HG02970 (cell line): ENCODE results near the gene SNRPD3.

Experiments
- ATAC-seq: cut with Tn5 transposase; IDR thresholded peaks from one replicate; pipeline ENCODE4 v1.9.1; 2021; ENCODE audit warnings: mild to moderate bottlenecking, moderate library complexity, moderate number of reproducible peaks; ENCODE audit not compliant: unreplicated experiment, low FRiP score

SNRPD3 gene

DNA sequence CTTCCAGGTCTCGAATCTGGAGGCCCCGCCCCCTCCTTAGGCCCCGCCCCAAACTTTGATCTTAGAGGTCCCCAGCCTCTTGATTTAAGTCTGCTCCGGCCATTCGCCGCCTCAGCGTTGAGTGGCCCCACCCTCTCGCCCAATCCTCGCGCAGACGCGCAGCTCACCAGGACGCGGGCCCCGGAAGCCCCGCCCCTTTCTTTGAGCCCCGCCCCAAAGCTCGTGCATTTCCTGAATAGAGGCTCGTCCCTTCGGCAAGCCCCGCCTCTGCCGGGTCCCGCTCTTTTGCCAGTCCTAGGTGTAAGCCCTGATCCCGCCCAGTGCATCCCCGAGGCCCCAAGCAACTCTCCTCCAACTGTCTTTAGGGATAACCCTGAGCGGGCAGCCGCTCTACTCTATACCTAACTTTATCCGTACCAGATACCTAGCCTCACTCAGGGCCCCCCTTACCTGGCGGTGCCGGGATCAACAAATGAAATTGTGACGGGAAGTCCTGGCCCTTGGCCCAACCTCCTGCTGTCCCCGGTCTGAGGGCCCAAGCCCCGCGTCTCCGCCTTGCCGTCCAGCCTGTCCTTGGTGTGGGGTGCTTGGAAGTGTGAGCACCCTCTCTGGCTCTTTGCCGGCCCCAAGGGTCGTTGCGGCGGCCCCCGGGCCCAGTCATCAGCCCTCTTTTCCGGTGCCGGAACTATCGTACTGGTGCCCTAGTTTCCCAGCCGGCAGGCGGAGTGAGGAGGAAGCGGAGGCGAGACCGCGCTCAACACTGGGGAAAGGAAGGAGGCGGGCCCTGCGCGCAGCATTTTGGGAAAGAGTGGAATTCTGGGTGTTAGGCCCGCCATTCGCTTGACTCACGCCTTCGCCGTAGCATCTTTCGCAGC is at the start of gene SNRPD3:
SNRPD3 (plus strand) TSS at position 835 of the 875 bp plus-strand sequence. CDS start 1,676 bp downstream, outside the sequence.
- peak; percentile 72 for ATAC-seq

DNA sequence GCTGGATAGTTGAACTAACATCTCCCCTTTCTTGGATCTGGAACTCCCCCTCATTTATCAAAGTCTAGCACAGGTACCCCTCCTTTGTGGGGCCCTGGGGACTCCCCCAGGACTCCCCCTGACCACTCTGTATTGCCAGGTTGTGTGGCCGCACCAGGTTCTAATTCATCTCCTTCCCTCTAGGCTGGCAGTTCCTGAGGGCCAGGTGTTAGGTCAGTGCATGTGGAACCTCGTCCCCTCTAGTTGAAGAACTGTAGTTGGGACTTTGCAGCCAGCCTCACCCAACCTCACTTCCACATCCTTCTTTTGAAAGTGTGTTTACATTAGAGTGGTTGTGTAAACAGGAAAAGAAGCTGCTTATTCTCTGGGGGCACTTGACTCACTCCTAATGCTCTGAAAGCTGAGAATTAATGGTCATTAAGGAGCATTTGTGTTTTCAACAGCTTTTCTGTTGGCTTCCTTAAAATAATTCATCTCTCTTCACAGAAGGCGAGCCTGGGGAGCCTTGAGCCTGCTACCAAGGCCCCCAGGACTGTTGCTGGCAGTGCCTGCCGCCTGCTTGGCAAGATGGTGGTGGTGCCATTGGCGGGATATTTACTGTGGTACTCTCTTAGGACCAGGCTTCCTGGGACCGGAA is 48.9 kb upstream of the SNRPD3 start:
- no peak for ATAC-seq

DNA sequence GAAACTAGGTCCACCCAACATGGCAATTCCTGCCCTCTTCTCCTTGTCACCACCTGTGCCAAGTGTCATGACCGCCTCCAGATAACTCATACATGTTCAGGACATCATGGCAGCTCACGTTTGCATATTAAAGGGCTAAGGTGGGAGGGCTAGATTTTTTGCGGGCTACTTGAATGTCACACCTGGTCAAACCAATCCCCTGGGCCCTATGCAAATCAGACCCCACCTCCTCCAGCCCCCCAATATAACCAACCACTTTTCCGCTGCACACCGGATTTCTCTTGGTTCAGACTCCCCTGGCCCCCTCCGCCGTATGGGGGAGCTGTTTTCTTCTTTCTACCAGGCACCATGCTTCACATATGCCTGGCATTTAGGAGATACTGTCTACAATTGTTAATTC is 48.1 kb upstream of the SNRPD3 start:
- ATAC-seq, result no peak

DNA sequence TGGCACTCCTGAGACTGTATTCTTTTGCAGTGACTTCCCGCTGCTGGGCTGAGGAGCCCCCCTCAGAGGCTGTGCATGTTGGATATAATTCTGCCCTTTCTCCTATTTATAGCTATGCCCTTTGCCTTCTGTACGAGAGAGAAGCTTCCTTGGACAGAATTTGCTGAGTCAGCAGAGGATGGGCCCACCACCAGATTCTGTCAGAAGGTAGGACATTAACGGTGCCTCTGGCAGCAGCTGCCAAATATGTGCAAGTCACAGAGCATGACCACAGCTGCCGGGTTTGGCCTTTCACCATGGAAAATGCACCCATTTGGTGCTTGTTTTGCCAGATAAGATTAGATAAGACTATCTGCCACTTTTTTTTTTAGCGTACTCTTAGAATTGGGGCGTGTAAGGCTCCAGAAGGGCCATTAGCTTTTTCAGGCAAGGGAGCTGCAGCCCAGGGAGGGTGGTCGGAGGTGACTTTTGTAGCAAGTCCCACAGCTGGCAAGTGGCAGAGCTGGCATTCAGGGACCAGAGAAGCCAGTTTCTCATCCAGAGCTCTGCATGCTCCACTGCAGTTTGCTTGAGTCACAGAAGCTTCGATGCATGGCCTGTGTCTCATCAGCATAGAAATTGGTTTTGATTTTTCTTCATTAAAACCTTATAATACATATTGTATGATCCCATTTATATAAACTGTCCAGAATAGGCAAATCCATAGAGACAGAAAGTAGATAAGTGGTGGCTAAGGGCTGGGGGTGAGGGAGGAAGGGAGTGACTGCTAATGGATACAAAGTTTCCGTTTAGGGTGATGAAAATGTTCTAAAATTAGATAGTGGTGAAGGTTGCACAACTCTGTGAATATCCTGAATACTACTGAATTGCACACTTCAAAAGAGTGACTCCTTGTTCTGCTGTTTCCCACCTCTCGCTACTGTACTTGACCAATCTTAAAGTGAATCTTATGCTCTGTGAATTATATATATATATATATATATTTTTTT is 44.9 kb upstream of the SNRPD3 start:
- no peak for ATAC-seq

DNA sequence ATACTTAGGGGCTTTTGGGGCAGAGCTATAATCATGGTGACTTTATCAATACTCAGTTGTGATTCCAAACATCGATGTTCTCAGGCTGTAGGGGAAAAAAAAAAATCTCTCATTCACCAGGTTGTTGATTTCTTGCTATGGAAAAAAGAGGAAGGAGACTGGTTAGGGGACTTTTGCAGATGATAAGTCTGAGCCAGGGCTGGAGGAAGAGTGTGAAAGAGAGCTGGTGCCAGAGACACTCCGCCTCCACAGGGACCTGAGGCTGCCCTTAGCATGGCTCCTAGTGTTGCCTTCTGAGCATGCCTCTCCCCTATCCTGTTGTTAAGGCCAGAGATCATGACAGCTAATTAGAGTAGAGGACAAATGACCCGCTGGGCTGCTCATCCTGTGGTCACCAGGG is 43.8 kb upstream of the SNRPD3 start:
- no peak for ATAC-seq

DNA sequence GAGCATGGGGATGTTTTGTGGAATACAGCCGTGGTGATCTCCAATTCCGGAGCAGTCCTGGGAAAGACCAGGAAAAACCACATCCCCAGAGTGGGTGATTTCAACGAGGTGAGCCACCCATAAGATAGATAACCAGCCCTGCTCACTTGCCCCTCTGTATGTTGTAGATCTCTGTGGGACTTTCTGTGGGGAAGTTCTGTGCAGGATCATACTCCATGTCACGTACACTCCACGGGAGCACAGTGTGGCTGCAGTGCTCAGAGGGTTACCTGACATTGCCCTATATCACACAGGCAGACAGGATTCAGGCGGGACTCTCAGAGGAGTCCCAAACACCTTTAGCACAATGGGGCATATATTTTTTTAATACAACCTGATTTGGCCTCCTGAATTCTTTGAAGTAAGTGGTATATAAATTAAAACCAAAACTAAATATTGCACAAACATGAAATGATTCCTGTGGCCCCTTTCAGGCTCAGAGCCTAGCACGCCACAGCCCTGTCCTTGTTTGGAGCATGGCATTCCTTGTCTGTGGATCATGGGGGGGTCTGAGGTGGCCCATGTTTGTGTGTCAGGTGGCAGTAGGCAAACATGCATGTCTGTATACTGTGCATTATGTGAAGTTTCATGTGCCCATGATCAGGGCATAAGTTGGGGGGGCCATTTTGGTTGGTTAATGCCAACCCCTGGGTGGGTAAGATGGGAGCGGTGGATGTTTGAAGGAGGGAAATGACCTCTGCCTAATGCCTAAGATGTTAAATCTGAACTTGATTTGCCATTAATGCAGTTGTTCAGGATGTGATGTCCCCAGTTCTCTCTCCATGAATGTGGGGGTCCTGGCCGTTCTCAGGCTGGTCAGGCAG is 42.2 kb upstream of the SNRPD3 start:
- no peak for ATAC-seq

DNA sequence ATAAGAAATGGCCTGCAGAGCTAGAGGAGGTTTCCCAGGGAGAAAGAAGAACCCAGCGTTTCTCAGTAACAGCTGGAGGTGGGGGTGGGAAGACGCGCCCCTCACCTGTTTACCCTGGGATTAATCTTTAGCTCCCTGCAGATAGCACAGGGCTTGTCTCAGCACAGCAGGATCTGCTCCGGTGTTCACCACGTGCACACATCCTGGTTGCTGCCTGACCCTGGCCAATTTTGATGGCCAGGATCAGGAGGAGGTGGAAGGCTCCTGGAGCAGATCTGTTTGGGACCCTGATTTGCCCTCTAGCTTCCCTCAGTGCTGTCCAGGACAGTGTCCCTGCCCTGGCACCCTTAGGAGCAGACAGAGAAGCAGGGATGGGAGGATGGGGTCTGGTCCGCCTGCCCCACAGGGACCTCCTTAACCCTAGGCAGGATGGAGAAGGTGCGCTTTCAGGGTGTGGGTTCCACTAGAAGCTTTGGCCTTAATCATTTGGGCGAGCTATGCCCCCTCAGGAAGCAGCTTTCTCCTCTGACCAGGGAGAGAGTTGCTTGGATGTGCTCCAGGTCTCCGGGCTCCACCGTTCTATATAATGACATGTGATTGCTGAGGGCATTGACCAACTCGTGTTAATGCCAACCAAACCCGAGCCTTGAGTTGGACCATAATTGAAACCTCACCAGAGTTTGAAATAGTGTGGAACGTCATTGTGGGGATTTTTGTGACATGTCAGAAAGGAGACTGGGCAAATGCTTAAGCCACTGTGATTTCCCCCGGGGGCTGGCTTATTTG is 41.4 kb upstream of the SNRPD3 start:
- ATAC-seq, result no peak

DNA sequence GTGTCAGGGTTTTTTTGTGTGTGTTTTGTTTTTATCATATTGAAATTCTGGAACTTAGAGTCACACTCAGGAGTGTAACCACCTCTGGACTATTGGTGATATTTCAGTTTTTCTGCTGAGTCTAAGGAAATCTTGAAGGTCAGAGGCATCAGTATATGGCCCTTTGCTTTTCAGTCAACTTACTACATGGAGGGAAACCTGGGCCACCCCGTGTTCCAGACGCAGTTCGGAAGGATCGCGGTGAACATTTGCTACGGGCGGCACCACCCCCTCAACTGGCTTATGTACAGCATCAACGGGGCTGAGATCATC is 40.8 kb upstream of the SNRPD3 start:
- no peak for ATAC-seq

DNA sequence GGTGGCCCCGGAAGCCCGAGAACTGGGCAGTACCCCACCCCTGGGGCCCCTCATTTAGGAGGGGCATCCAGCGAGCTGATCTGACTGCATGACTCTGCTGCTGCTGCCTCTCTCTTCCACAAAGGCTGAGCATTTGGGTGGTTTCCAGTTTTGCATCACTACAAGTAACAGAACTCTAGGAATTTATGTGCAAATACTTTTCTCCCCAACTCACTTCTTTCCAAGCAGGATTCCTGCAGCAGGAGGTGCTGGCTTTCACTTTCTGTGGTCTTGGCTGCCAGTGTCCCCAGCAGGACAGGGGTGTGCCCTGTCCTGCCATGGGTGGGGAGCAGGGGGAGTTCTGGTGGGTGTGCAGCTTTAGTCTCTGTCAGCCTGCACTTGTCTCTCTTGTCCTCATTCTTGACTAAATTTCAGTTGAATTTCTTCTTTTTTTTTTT is 39.5 kb upstream of the SNRPD3 start:
- ATAC-seq, result no peak

DNA sequence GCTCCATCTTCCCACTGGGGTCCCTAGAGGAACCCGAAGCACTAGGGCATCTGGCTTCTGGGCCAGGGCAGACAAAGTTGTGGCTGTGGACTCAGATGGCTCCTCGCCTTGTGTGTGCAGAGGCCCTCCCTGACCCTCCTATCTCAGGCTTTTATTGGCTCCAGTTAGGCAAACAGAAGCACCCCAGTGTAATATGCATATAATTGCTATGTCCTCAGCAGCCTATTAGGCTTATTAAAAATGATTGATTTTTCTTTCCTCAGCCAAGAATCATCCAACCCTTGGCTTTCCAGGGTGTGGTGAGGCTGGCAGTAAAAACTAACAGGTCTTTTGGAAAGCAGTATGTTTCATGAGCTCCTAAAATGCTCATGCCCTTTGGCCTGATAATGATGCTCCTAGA is 38.4 kb upstream of the SNRPD3 start:
- ATAC-seq, result no peak

DNA sequence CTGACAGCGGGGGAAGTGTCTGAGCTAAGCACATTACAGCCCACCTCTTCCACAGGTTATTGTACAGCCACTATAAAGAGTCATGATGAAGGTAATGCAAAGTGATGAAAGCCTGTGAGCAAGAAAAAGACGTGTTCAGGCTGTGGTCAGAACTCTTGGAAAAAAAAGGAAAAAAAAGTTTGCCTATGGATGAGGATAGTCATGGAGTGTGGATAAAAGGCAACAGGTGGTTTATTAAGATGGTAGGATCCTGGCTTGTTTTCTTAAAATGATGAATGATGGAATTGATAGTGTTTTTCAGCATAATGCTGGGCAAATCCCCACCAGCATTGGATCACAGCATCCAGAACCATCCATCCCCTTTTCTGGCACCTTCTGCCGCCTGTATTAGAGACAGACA is 37.6 kb upstream of the SNRPD3 start:
- ATAC-seq, result no peak

DNA sequence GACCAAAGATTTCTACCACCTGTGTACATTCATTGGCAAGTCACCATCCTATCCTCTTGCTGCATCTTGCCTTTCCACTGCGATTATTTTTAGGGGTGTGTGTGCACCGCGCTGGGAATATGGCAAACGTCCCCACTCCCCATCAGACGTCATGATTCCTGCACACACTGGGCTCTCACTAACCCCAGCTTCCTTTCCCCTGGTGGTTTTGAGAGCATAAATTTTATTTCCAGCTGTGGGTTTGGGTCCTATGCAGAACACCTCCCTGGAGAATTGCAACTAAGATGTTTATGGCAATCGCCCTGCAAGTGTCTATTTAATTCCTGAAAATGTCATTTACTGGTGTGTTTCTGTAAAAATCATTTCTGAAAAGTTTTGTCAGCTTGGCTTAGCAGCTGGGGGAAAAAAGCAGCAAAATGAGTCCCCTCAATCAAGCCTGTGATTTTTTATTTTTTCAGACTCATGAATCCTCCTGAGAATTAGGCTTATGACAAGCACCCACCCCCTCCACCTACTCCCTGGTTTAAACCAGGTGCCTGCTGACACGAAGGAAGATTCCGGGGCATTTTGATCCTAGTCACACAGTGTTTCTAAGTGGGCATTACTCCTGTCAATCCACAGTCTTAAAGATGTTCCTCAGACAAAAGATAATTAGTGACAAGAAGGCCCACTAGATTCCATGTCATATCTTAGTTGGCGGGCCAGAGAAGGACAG is 36.9 kb upstream of the SNRPD3 start:
- no peak for ATAC-seq

DNA sequence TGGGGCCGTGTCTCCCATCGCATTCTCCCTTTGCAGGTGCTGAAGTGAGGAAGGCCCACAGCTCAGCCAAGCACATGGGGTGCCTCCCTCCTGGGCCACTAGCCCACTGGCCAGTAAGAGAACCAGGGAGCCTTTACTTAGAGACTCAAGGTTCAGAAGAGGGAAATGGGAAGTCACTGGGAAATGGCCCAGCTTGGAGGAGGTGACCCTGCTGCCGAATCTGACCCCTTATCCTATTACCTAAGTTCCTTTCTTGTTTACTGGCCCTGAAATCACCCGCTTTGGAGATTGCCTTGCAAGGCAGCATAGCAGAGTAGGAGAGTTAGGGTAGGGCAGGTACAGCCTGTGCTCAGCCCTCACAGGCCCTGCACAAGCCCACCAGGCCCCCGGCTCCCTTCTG is 36.3 kb upstream of the SNRPD3 start:
- ATAC-seq, result no peak

DNA sequence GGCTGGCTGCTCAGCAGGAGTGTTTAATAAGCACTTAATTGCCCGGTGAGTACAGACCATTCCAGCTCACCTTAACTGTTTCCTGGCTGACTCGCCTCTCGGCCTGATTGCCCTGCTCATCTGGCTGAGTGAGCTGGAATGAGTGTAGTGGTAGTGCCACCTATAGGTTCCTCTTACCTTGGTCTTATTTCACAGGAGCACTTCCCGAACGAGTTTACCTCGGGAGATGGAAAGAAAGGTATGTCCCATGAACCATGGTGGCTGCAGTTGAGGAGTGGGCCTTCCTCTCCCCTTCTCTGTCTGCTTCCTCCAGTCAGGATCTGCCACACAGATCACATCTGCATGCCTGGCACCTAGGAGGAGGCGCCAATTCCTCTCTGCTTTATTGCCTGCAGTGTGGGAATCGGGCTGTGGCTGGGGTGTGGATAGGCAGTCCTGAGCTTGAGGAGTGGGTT is 34.0 kb upstream of the SNRPD3 start:
- ATAC-seq, result no peak

DNA sequence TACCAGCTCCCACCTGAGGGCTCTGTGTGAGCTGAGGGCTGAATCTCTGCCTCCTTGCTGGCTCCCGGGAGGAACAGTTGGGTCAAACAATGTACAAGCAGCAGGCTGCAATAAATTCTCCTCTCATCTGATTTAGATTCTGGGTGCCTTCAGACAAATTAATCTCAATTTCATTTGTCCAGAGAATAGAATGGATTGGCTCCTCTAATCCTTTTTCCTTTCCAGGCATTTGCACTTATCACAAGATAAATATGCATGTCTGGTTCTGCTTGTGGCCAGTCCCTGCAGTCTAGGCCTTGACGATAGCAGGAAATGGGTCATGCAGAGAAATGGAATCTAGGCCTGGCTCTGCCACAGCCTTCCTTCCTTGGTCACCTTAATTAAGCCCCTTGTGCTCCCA is 31.9 kb upstream of the SNRPD3 start:
- ATAC-seq, result no peak

DNA sequence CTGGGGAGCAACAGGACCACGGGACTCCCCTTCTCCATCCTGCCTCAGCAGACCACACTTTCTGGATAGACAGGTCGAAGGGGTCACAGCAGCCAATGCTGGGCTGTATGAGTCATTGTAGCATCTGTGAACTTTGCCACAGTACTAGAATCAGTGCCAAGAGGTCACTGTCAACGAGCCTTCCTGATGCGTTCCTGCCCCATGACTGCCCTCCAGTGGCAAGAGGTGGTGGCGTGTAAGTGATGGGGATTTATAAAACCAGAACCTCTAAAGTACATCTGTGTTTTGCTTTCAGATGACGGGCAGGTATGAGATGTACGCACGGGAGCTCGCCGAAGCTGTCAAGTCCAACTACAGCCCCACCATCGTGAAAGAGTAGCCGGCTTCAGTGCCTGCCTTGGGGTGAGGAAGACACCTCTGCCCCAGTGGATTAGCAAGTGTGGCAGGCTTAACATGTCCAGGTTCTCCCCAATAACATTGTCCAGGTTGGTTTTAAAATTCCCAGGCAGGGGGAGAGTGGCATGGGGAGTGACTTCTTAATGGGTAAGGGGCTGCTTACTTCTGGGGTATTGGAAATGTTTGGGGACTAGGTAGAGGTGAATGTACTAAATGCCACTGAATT is 30.3 kb upstream of the SNRPD3 start:
- peak; percentile 81 for ATAC-seq

DNA sequence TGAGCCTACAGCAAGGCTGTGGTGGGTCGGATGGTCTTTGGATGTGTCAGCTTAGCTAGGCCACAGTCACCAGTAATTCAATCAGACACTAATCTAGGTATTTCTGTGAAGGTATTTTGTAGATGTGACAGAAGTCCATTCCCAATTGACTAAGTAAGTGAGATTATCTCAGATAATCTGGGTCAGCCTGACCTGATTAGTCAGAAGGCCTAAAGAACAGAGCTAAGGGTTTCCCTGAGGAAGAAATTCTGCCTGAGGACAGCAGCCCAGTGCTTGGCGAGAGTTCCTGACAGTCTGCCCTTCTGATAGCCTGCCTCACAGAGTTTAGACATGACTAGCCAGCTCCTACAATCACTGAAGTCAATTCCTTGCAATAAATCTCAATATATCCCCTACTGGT is 29.6 kb upstream of the SNRPD3 start:
- no peak for ATAC-seq

DNA sequence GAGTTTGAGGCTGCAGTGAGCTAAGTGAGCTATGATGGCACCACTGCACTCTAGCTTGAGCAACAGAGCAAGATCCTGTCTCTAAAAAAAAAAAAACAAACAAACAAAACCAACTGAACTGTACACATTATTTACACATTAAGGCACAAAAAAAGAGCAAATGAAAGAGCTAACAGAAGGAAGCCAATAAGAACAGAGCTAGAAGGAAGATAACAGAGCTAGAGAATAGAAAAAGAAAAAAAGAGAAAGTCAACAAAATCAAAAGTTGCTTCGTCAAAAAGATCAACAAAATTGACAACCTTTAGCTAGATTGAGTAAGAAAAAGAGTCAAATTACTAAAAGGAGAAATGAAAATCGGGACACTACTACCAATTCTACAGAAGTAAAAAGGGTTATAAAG is 25.9 kb upstream of the SNRPD3 start:
- no peak for ATAC-seq
